ENCODE data around the gene RHO.
"Not testable (repeated sequence)": the region's sequence is repeated elsewhere in the genome, so short reads cannot be mapped to it uniquely, and the experiment has no call there.

DNA sequence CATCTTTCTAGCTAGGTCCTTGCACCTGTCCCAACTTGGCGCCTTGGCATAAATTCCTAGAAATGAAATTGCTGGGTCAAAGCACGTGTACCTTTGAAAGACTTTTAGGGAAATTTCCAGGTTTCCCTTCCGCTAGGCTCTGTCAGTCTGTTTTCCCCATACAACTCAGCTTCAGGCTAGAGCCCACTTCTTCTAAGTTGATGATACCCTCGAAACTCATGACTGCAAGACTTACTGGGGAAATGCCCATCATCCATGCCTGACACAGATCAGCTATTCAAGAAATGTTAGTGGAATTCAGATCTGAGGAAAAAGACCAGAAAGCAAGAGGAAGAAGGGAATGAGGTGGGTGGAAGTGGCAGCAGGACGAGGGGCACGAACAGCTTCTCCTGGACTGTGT, 43.3 kb upstream of the RHO start:
- TF ChIP-seq, protein P1, sequence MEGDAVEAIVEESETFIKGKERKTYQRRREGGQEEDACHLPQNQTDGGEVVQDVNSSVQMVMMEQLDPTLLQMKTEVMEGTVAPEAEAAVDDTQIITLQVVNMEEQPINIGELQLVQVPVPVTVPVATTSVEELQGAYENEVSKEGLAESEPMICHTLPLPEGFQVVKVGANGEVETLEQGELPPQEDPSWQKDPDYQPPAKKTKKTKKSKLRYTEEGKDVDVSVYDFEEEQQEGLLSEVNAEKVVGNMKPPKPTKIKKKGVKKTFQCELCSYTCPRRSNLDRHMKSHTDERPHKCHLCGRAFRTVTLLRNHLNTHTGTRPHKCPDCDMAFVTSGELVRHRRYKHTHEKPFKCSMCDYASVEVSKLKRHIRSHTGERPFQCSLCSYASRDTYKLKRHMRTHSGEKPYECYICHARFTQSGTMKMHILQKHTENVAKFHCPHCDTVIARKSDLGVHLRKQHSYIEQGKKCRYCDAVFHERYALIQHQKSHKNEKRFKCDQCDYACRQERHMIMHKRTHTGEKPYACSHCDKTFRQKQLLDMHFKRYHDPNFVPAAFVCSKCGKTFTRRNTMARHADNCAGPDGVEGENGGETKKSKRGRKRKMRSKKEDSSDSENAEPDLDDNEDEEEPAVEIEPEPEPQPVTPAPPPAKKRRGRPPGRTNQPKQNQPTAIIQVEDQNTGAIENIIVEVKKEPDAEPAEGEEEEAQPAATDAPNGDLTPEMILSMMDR (IDR thresholded peaks at IDR 0.05) = not testable (repeated sequence)
- not testable (repeated sequence) for TF ChIP-seq POLR2A (IDR thresholded peaks at IDR 0.05)

All from body of pancreas (tissue), 4 donors.